HepG2 (cell line): ENCODE measurements around the gene SGCG. TPM values are rescaled to one million over a fixed set of nuclear protein-coding genes. Genes with fewer than 3 reads are reported as not detected.

ENCODE experiments used
- ATAC-seq: fragments of 200-7000 bp; cut with Tn5 transposase; 3 replicates; pipeline ENCODE4 v1.9.1; 2020; ENCODE audit warnings: mild to moderate bottlenecking, moderate library complexity
- BruUV-seq: library from RNA; stranded (reverse); fragments of 400-500 nt; replicated peaks from 2 replicates; lab custom pipeline; 2021; lab: Mats Ljungman, UMichigan
- CTCF ChIA-PET: fragments of 300-600 bp; formaldehyde crosslinking; extraction: SDS; loops from one replicate; lab custom pipeline; 2021; ENCODE audit warnings: low total read pairs, inconsistent platforms, low intra/inter-chr PET ratio; lab: Yijun Ruan, JAX
- POLR2A ChIA-PET: fragments of 350-600 bp; sonication (Branson Sonifier 250); formaldehyde crosslinking; loops from one replicate; lab custom pipeline; 2020; ENCODE audit warnings: antibody characterized with exemption, inconsistent platforms; lab: Yijun Ruan, JAX
- DNase-seq: peaks from one replicate; pipeline ENCODE4 v3.0.0-alpha.2; 2015; ENCODE audit warnings: low spot score
- FAIRE-seq: peaks from 3 replicates; lab custom pipeline; 2011; peaks lifted over from hg19 to GRCh38; lab: Jason Lieb, UNC
- H2AFZ ChIP-seq: one replicate; pipeline ENCODE4 v1.6.1; 2011; ENCODE audit warnings: low read length, inconsistent platforms
- H3K27ac ChIP-seq: fragments of 300-600 bp; 3 replicates; pipeline ENCODE4 v1.8.0; 2011; ENCODE audit warnings: mixed run types, mild to moderate bottlenecking, mixed read lengths, low read length, inconsistent platforms; ENCODE audit not compliant: insufficient read depth; ENCODE audit errors: extremely low read length
- H3K27me3 ChIP-seq, 2 experiments: fragments of 200-600 bp in 1 of 2; 2 replicates in 1 of 2; 3 replicates in 1 of 2; pipeline versions ENCODE4 v1.6.0 to v1.8.0; 2011; ENCODE audit warnings: low read length in 2 of 2, mild to moderate bottlenecking in 2 of 2, moderate library complexity in 2 of 2, inconsistent platforms in 1 of 2; ENCODE audit not compliant: insufficient read depth in 2 of 2, control insufficient read depth in 1 of 2
- H3K36me3 ChIP-seq, 2 experiments: fragments of 200-600 bp in 1 of 2; replicated peaks in 1 of 2; 2 replicates in 1 of 2; 3 replicates in 1 of 2; pipeline versions ENCODE4 v1.5.1 to v1.8.0; 2011; ENCODE audit warnings: low read length in 2 of 2, inconsistent platforms in 1 of 2; ENCODE audit not compliant: insufficient read depth in 2 of 2, control insufficient read depth in 1 of 2
- H3K4me1 ChIP-seq: 2 replicates; pipeline ENCODE4 v1.5.1; 2012; ENCODE audit warnings: low read length, inconsistent platforms; ENCODE audit not compliant: insufficient read depth
- H3K4me2 ChIP-seq: 2 replicates; pipeline ENCODE4 v1.6.0; 2011; ENCODE audit warnings: low read depth, low read length, inconsistent platforms
- H3K4me3 ChIP-seq, 3 experiments: fragments of 200-600 bp in 1 of 3; sonication (generic), shearing (Covaris generic) in 1 of 3; replicated peaks in 1 of 3; 2 replicates each; pipeline ENCODE4 v1.5.1; 2011 to 2016; ENCODE audit warnings: low read length in 3 of 3, inconsistent platforms in 2 of 3, low read depth in 2 of 3, mild to moderate bottlenecking in 2 of 3, control low read depth in 1 of 3, mixed read lengths in 1 of 3; ENCODE audit not compliant: insufficient read depth in 1 of 3
- H3K79me2 ChIP-seq: one replicate; pipeline ENCODE4 v1.6.1; 2011; ENCODE audit warnings: low read length, inconsistent platforms; ENCODE audit not compliant: insufficient read depth
- H3K9ac ChIP-seq: 2 replicates; pipeline ENCODE4 v1.6.0; 2011; ENCODE audit warnings: mild to moderate bottlenecking, low read depth, low read length, inconsistent platforms; ENCODE audit not compliant: insufficient read depth
- H3K9me3 ChIP-seq: 2 replicates; pipeline ENCODE4 v1.5.1; 2012; ENCODE audit warnings: mild to moderate bottlenecking, low read length
- H4K20me1 ChIP-seq: 2 replicates; pipeline ENCODE4 v1.6.0; 2011; ENCODE audit warnings: inconsistent platforms, mild to moderate bottlenecking, low read length, moderate library complexity; ENCODE audit not compliant: insufficient read depth
- FOXM1 ChIP-seq: sonication (generic); formaldehyde crosslinking; IDR thresholded peaks from 2 replicates; pipeline ENCODE4 v1.5.0; 2020; ENCODE audit warnings: missing genetic modification reagents
- KLF9 ChIP-seq: IDR thresholded peaks from 2 replicates; pipeline ENCODE4 v1.6.1; 2016; ENCODE audit warnings: low read depth
- POLR2G ChIP-seq: fragments of 200-400 bp; formaldehyde crosslinking; IDR thresholded peaks from 2 replicates; pipeline ENCODE4 v1.6.1; 2018; ENCODE audit warnings: mild to moderate bottlenecking, low read depth, low read length, moderate library complexity
- ZMYM4 ChIP-seq: sonication (generic); formaldehyde crosslinking; IDR thresholded peaks from 2 replicates; pipeline ENCODE4 v1.8.1; 2023; ENCODE audit warnings: mild to moderate bottlenecking, missing genetic modification reagents
- ZNF101 ChIP-seq: sonication (generic); formaldehyde crosslinking; IDR thresholded peaks from 2 replicates; pipeline ENCODE4 v1.4.0; 2020; ENCODE audit warnings: mild to moderate bottlenecking, low read depth, missing genetic modification reagents, borderline replicate concordance
- ZNF564 ChIP-seq: sonication (generic); formaldehyde crosslinking; IDR thresholded peaks from 2 replicates; pipeline ENCODE4 v1.8.1; 2023; ENCODE audit warnings: mild to moderate bottlenecking, missing genetic modification reagents
- ZSCAN9 ChIP-seq: IDR thresholded peaks from 2 replicates; pipeline ENCODE4 v1.6.1; 2016; ENCODE audit warnings: borderline replicate concordance
- WGBS: methylation state at CpG from one replicate; pipeline ENCODE4 v1.1.6; 2017; ENCODE audit warnings: low lambda C conversion rate; 5-methylcytosine and 5-hydroxymethylcytosine counted together
- in situ Hi-C: cut with HindIII; loops from 2 replicates; pipeline ENCODE4 v1.10.0; 2017; ENCODE audit warnings: low pct_unique_long_range_greater_than_20kb; ENCODE audit not compliant: extremely low pct_ligation_motif_present
- intact Hi-C: fragments of 100-400 bp; cut with micrococcal nuclease; formaldehyde crosslinking; loops from one replicate; pipeline ENCODE4 v1.10.0; 2022; ENCODE audit not compliant: unreplicated experiment
- polyA plus RNA-seq, 8 experiments: library from polyadenylated mRNA; depleted of rRNA in 3 of 8; stranded (reverse) in 7 of 8; unstranded in 1 of 8; fragments of >200 nt; fragmentation: Illumina TruSeq in 4 of 8; extraction: Trizol in 4 of 8; gene quantifications; 2 replicates each; pipeline versions ENCODE4 v1.2.1 to v1.2.3, GENCODE V29; 2011 to 2016; ENCODE audit warnings: low read depth in 4 of 8, missing spikeins in 1 of 8, mixed read lengths in 1 of 8; ENCODE audit not compliant: insufficient read depth in 1 of 8
- total RNA-seq, 5 experiments: library from RNA; depleted of rRNA; stranded (reverse); fragments of >200 nt; fragmentation: Illumina TruSeq; extraction: Trizol; gene quantifications; 2 replicates each; pipeline ENCODE4 v1.2.3, GENCODE V29; 2016; ENCODE audit warnings: low read depth in 1 of 5
- TF ChIP-seq, protein P1 (sequence below): IDR thresholded peaks from 2 replicates; pipeline ENCODE4 v1.6.1; 2016; ENCODE audit warnings: missing genetic modification reagents, missing compliant biosample characterization
- TF ChIP-seq, protein P2 (sequence below): sonication (generic); formaldehyde crosslinking; IDR thresholded peaks from 2 replicates; pipeline ENCODE4 v1.4.0; 2020; ENCODE audit warnings: mild to moderate bottlenecking, missing genetic modification reagents
- TF ChIP-seq, protein P3 (sequence below): sonication (generic); formaldehyde crosslinking; conservative IDR thresholded peaks from 2 replicates; pipeline ENCODE4 v1.8.0; 2022; ENCODE audit warnings: missing genetic modification reagents

Gene SGCG
- total and polyA plus RNA-seq, 2 of the 13 experiments (the other 11 are each of a cell fraction or from before 2014, with no cell fraction given): not detected

DNA sequence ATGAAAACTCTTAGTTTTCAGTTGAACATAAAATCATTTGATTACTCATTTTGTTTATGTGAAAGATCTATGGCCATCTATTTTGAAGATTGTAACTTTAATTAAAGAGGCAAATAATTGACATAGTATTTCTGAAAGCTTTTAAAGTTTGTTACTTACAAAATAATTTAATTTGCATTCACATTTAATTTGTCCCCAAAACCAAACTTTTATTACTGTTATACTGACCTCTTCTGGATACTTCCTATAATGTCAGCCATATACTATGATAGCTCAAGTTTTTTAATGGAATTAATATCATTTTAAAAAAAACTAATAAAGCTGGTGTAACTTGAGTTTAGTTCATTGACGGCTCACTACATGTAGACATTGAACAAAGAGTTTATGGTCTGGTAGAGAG, 4.9 kb upstream of the SGCG start:
- Histone ChIP-seq H3K4me1 (no peaks in the 10 kb centered on the region), H3K4me3 (no peak overlapping the region), H3K36me3 (no peaks in the 10 kb centered on the region), H3K27ac (no peak overlapping the region), H3K9ac (no peak overlapping the region), H4K20me1 (no peaks in the 10 kb centered on the region), H3K9me3 (no peaks in the 10 kb centered on the region), H3K27me3 (peaks cover 0 to 8% of the 10 kb centered on the region in 2 experiments; a peak in 3 of 5 replicates), H3K79me2 (no peaks in the 10 kb centered on the region), H3K4me2 (no peak overlapping the region), H2AFZ (no peak overlapping the region)
- intact Hi-C loops: no loop called here
- no TSS peak for BruUV-seq
- ChIA-PET POLR2A (no interaction called here), CTCF (no interaction called here)
- WGBS: 0% methylated on average over 1 of the region's 1 CpG
- no peak for FAIRE-seq
- in situ Hi-C loops: no loop called here
- no peak for TF ChIP-seq POLR2G
- TF ChIP-seq, protein P1, sequence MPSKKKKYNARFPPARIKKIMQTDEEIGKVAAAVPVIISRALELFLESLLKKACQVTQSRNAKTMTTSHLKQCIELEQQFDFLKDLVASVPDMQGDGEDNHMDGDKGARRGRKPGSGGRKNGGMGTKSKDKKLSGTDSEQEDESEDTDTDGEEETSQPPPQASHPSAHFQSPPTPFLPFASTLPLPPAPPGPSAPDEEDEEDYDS (CRISPR knock-in tag): no peak
- ATAC-seq: no peak
- DNase-seq: no peak

DNA sequence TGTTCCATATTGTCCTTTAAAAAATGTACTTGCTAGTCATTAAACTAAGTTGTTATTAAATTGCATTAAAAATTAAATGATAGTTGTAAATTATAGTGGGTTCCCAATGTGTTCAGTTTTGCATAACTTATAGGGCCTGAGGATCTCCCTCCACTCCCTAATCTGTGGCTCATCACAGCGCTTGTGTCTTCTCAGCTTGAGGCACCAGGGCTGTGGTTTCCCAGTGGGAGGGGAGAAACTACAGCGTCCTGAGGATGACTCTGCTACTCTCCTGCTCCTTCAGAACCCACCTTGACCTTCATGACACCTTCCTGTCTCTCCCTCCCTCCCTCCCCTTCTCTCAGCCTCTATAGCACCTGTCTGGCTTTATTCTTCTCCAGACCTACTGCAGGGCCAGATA, 1.4 kb downstream of the SGCG start:
- Histone ChIP-seq H3K79me2 (no peaks in the 10 kb centered on the region), H3K4me2 (no peak overlapping the region), H2AFZ (no peak overlapping the region), H3K36me3 (no peaks in the 10 kb centered on the region), H3K4me1 (no peaks in the 10 kb centered on the region), H3K9ac (no peak overlapping the region), H4K20me1 (no peaks in the 10 kb centered on the region), H3K9me3 (no peaks in the 10 kb centered on the region), H3K27me3 (peaks cover 1 to 10% of the 10 kb centered on the region in 2 experiments; a peak in 3 of 5 replicates), H3K4me3 (no peak overlapping the region), H3K27ac (no peak overlapping the region)
- no TSS peak for BruUV-seq
- ATAC-seq: no peak
- DNase-seq: no peak
- in situ Hi-C loops: no loop called here
- POLR2A ChIA-PET: no interaction called here
- CTCF ChIA-PET: no interaction called here
- intact Hi-C loops: no loop called here
- no peak for FAIRE-seq
- WGBS: 31% methylated on average over 2 of the region's 2 CpGs
- TF ChIP-seq, protein P2, sequence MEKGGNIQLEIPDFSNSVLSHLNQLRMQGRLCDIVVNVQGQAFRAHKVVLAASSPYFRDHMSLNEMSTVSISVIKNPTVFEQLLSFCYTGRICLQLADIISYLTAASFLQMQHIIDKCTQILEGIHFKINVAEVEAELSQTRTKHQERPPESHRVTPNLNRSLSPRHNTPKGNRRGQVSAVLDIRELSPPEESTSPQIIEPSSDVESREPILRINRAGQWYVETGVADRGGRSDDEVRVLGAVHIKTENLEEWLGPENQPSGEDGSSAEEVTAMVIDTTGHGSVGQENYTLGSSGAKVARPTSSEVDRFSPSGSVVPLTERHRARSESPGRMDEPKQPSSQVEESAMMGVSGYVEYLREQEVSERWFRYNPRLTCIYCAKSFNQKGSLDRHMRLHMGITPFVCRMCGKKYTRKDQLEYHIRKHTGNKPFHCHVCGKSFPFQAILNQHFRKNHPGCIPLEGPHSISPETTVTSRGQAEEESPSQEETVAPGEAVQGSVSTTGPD: no peak
- TF ChIP-seq ZMYM4 (CRISPR knock-in tag) (no peak), ZNF564 (no peak), ZSCAN9 (CRISPR knock-in tag) (no peak), ZNF101 (CRISPR knock-in tag) (no peak), FOXM1 (CRISPR knock-in tag) (no peak), KLF9 (CRISPR knock-in tag) (no peak)
- TF ChIP-seq, protein P3, sequence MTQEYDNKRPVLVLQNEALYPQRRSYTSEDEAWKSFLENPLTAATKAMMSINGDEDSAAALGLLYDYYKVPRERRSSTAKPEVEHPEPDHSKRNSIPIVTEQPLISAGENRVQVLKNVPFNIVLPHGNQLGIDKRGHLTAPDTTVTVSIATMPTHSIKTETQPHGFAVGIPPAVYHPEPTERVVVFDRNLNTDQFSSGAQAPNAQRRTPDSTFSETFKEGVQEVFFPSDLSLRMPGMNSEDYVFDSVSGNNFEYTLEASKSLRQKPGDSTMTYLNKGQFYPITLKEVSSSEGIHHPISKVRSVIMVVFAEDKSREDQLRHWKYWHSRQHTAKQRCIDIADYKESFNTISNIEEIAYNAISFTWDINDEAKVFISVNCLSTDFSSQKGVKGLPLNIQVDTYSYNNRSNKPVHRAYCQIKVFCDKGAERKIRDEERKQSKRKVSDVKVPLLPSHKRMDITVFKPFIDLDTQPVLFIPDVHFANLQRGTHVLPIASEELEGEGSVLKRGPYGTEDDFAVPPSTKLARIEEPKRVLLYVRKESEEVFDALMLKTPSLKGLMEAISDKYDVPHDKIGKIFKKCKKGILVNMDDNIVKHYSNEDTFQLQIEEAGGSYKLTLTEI: no peak
